ENCODE results near the gene CCDC146. TPM values are rescaled to one million over a fixed set of nuclear protein-coding genes. Genes with fewer than 3 reads are reported as not detected.

Gene CCDC146
- total and polyA plus RNA-seq, 8 donors = 2.5 to 7.9 (median 3.3) TPM

DNA sequence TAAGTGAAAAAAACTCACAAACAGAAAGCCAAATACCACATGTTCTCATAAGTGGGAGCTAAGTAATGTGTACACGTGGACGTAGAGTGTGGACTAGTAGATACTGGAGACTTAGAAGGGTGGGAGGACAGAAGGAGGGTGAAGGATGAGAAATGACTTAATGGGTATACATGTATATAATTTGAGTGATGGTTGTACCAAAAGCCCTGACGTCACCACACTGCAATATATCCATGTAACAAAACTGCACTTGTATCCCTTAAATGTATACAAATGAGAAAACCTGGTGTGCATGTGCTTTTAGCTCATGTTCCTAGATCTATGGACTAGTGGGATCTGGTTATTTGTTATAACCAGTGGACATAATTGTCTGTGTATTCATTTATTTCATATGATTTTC lies 125.7 kb downstream of the CCDC146 start:
- 51 to 57% methylated on average over 3 of the region's 3 CpGs for WGBS, 2 donors
- TF ChIP-seq, protein P1, sequence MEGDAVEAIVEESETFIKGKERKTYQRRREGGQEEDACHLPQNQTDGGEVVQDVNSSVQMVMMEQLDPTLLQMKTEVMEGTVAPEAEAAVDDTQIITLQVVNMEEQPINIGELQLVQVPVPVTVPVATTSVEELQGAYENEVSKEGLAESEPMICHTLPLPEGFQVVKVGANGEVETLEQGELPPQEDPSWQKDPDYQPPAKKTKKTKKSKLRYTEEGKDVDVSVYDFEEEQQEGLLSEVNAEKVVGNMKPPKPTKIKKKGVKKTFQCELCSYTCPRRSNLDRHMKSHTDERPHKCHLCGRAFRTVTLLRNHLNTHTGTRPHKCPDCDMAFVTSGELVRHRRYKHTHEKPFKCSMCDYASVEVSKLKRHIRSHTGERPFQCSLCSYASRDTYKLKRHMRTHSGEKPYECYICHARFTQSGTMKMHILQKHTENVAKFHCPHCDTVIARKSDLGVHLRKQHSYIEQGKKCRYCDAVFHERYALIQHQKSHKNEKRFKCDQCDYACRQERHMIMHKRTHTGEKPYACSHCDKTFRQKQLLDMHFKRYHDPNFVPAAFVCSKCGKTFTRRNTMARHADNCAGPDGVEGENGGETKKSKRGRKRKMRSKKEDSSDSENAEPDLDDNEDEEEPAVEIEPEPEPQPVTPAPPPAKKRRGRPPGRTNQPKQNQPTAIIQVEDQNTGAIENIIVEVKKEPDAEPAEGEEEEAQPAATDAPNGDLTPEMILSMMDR (IDR thresholded peaks at IDR 0.05) = no peak
- Histone ChIP-seq H3K36me3 (no peaks in the 10 kb centered on the region), H3K9me3 (no peaks in the 10 kb centered on the region), H3K27me3 (no peaks in the 10 kb centered on the region), H3K4me1 (peaks cover 0 to 7% (median 0%) of the 10 kb centered on the region in 3 donors), H3K4me3 (no peak overlapping the region), H3K27ac (no peak overlapping the region)
- ATAC-seq (no peak), FAIRE-seq (no peak), DNase-seq (no peak)
- intact Hi-C loops (cut with DNase I) = no loop called here

DNA sequence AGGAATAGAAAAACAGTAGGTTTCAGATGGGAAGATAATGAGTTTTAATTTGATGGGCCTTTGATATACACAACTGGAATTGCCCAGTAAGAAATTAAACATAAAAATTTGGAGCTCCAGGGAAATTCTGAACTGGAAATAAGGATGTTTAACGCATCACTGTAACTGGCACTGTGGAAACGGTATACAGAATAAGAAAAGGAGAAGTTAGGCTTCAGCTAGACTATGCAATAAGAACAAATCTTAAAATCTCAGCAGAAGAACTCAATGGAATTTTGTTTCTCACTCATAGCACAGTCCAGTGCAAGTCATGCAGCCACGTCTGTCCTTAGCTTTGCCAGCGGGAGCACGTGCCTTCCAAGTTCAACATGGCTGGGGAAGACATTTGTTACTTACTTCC lies 130.1 kb downstream of the CCDC146 start:
- DNase-seq (no peak), FAIRE-seq (no peak), ATAC-seq (no peak)
- Histone ChIP-seq H3K4me3 (no peak overlapping the region), H3K4me1 (no peaks in the 10 kb centered on the region), H3K36me3 (no peaks in the 10 kb centered on the region), H3K27ac (no peak overlapping the region), H3K9me3 (no peaks in the 10 kb centered on the region), H3K27me3 (no peaks in the 10 kb centered on the region)
- intact Hi-C loops (cut with DNase I) = no loop called here
- TF ChIP-seq, protein P1 (IDR thresholded peaks at IDR 0.05) = no peak
- WGBS, 2 donors = 92 to 95% methylated on average over 5 of the region's 5 CpGs

DNA sequence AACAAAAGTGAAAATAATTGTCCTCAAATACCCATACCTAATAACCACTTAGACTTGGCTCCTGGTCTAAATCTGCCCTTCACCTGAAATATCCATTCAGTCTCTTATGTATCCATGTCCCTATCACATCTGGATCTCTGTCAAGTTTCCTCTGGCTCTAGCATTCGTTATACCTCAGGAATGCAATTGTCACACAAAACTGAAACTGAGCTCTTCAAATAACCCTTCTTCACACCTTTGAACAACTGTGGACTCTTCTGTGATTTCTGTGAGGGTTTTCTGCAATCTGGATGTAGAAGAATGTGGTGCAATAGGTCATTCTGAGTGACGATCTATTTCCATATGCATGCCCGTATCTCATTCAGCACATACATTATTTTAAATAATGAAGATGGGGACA lies 130.7 kb downstream of the CCDC146 start:
- FAIRE-seq = no peak
- ATAC-seq = peak in 1 of 4 donors; percentile 19
- intact Hi-C loops (cut with DNase I) = no loop called here

DNA sequence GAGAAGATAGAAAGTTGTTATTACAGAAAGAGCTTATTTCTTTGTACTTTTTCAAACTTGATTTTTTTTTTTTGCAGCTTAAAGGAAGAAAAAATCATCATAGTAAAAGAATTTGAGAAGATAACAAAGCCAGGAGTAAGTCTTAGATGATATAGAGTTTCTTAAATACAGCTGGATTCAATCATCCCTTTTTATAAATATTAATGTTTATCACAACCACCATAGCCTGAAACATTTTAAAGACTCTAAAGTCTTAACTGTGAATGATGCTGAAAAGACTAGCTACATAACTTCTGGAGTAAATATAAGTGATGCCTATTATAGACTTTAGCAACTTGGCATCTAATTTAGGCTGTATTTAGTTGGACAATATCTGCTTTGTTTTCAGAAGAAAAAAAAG lies 132.0 kb downstream of the CCDC146 start:
- H3K27me3 ChIP-seq = no peaks in the 10 kb centered on the region
- FAIRE-seq = no peak

More for the DNA sequence above, 130.7 kb downstream of the CCDC146 start:
- no peak overlapping the region for H3K27ac ChIP-seq
- TF ChIP-seq, protein P1 (IDR thresholded peaks at IDR 0.05) = no peak
- H3K4me1 ChIP-seq = no peaks in the 10 kb centered on the region
- H3K9me3 ChIP-seq = no peaks in the 10 kb centered on the region
- 67% methylated on average over 3 of the region's 3 CpGs for WGBS, 2 donors
- no peak for DNase-seq
- no peaks in the 10 kb centered on the region for H3K36me3 ChIP-seq
- H3K4me3 ChIP-seq = no peak overlapping the region
- H3K27me3 ChIP-seq = no peaks in the 10 kb centered on the region

DNA sequence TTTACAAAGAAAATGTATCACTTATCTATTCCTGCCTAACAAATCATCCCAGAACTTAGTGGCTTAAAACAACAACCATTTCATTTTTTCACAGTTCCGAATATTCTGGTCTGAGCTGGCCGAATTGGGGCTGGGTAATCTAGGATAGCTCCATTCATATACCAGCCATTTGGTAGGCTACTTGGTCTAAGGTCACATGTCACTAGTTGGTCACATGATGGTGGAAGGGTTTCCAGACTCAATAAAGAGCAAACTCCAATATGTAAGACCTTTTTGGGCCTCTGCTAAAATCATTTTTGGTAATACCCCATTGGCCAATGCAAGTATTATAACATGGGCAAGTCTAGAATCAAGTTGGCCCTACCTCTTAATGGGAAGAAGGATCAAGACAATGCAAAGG lies 132.5 kb downstream of the CCDC146 start:
- Histone ChIP-seq H3K27ac (no peak overlapping the region), H3K36me3 (no peaks in the 10 kb centered on the region), H3K9me3 (no peaks in the 10 kb centered on the region), H3K4me1 (no peaks in the 10 kb centered on the region), H3K4me3 (no peak overlapping the region), H3K27me3 (no peaks in the 10 kb centered on the region)
- ATAC-seq (no peak), FAIRE-seq (no peak), DNase-seq (no peak)
- 86 to 93% methylated on average over 2 of the region's 2 CpGs for WGBS, 2 donors
- TF ChIP-seq, protein P1 (IDR thresholded peaks at IDR 0.05) = no peak
- intact Hi-C loops (cut with DNase I) = no loop called here

More for the DNA sequence above, 132.0 kb downstream of the CCDC146 start:
- Histone ChIP-seq H3K27ac (no peak overlapping the region), H3K9me3 (no peaks in the 10 kb centered on the region), H3K4me3 (no peak overlapping the region), H3K36me3 (no peaks in the 10 kb centered on the region), H3K4me1 (no peaks in the 10 kb centered on the region)
- intact Hi-C loops (cut with DNase I) = no loop called here
- TF ChIP-seq, protein P1 (IDR thresholded peaks at IDR 0.05) = no peak
- ATAC-seq (no peak), DNase-seq (no peak)

Data from pancreas (tissue), 10 donors.